Endodermal cell (in vitro differentiated cells): Measurements from ENCODE around the gene LNPEP. TPM values are rescaled to one million over a fixed set of nuclear protein-coding genes. Genes with fewer than 3 reads are reported as not detected.

Source experiments
- DNase-seq: peaks from one replicate; pipeline ENCODE4 v3.0.0-alpha.2; 2017
- H3K27ac ChIP-seq: 2 replicates; pipeline ENCODE4 v1.5.1; 2013; ENCODE audit warnings: mild to moderate bottlenecking, low read depth, low read length, moderate library complexity
- H3K27me3 ChIP-seq: 2 replicates; pipeline ENCODE4 v1.6.1; 2013; ENCODE audit warnings: mild to moderate bottlenecking, low read length, moderate library complexity; ENCODE audit not compliant: insufficient read depth, control insufficient read depth, poor library complexity, severe bottlenecking
- H3K36me3 ChIP-seq: 2 replicates; pipeline ENCODE4 v1.7.0; 2013; ENCODE audit warnings: mild to moderate bottlenecking, low read length, moderate library complexity; ENCODE audit not compliant: control insufficient read depth, insufficient read depth
- H3K4me1 ChIP-seq: one replicate; pipeline ENCODE4 v1.7.0; 2013; ENCODE audit warnings: low read length; ENCODE audit not compliant: control insufficient read depth, insufficient read depth
- H3K4me3 ChIP-seq: 2 replicates; pipeline ENCODE4 v1.5.1; 2013; ENCODE audit warnings: mild to moderate bottlenecking, low read length, moderate library complexity
- H3K9ac ChIP-seq: 2 replicates; pipeline ENCODE4 v1.6.1; 2013; ENCODE audit warnings: mild to moderate bottlenecking, low read length, moderate library complexity; ENCODE audit not compliant: poor library complexity, severe bottlenecking; ENCODE audit errors: extremely low read depth
- H3K9me3 ChIP-seq: 2 replicates; pipeline ENCODE4 v1.6.1; 2013; ENCODE audit warnings: mild to moderate bottlenecking, low read length, moderate library complexity; ENCODE audit not compliant: control insufficient read depth
- H3K27ac Mint-ChIP-seq: 2 replicates; pipeline ENCODE4 v1.8.0; 2020; ENCODE audit warnings: mixed read lengths
- H3K27me3 Mint-ChIP-seq: 2 replicates; pipeline ENCODE4 v1.8.0; 2021; ENCODE audit warnings: mild to moderate bottlenecking, mixed read lengths; ENCODE audit not compliant: insufficient read depth
- H3K36me3 Mint-ChIP-seq: 2 replicates; pipeline ENCODE4 v1.8.0; 2020; ENCODE audit warnings: low read depth, mixed read lengths
- H3K4me1 Mint-ChIP-seq: 2 replicates; pipeline ENCODE4 v1.8.0; 2020; ENCODE audit warnings: mixed read lengths
- H3K4me3 Mint-ChIP-seq: 2 replicates; pipeline ENCODE4 v1.8.0; 2020; ENCODE audit warnings: mild to moderate bottlenecking, moderate library complexity, mixed read lengths
- H3K9me3 Mint-ChIP-seq: 2 replicates; pipeline ENCODE4 v1.8.0; 2020; ENCODE audit warnings: mild to moderate bottlenecking, mixed read lengths
- CTCF ChIP-seq: fragments of 200-600 bp; sonication (generic); conservative IDR thresholded peaks from 2 replicates; pipeline ENCODE4 v1.5.0; 2021; ENCODE audit warnings: antibody characterized with exemption, mild to moderate bottlenecking
- WGBS, 2 experiments: methylation state at CpG; one replicate each; pipeline versions ENCODE4 v1.1.5 to v1.1.7; 2013; ENCODE audit warnings: missing lambda C conversion rate in 2 of 2, mixed read lengths in 1 of 2; ENCODE audit not compliant: insufficient coverage in 1 of 2, insufficient read length in 1 of 2; 5-methylcytosine and 5-hydroxymethylcytosine counted together
- total RNA-seq, 2 donors: library from RNA; stranded (reverse); fragmentation: NEBNext Ultra II Directional in 1 of 2; extraction: Animal tissue kit (Norgen Biotek cat#: 25700) in 1 of 2; gene quantifications; 2 replicates in 1 of 2; 3 replicates in 1 of 2; pipeline ENCODE4 v1.2.1, GENCODE V29; 2021

Gene LNPEP
- total RNA-seq, 2 donors from 2014 or later, result 11.2 to 12.3 TPM

- DNase-seq, result no peak
- Mint-ChIP-seq H3K27ac (no peak overlapping the region), H3K4me1 (peaks cover 11% of the 10 kb centered on the region), H3K36me3 (no peaks in the 10 kb centered on the region), H3K27me3 (no peaks in the 10 kb centered on the region), H3K9me3 (peaks cover 4% of the 10 kb centered on the region), H3K4me3 (no peak overlapping the region)
- Histone ChIP-seq H3K4me3 (no peak overlapping the region), H3K9ac (no peak overlapping the region), H3K27ac (no peak overlapping the region), H3K4me1 (peaks cover 6% of the 10 kb centered on the region), H3K27me3 (no peaks in the 10 kb centered on the region), H3K9me3 (no peaks in the 10 kb centered on the region), H3K36me3 (no peaks in the 10 kb centered on the region)
- no peak for TF ChIP-seq CTCF
- 89 to 100% methylated on average over 1 to 2 of the region's 3 CpGs for WGBS, 2 experiments
Observed at GRCh38 chr5:96920744-96921355, 15.0 kb upstream of the LNPEP start.

DNA sequence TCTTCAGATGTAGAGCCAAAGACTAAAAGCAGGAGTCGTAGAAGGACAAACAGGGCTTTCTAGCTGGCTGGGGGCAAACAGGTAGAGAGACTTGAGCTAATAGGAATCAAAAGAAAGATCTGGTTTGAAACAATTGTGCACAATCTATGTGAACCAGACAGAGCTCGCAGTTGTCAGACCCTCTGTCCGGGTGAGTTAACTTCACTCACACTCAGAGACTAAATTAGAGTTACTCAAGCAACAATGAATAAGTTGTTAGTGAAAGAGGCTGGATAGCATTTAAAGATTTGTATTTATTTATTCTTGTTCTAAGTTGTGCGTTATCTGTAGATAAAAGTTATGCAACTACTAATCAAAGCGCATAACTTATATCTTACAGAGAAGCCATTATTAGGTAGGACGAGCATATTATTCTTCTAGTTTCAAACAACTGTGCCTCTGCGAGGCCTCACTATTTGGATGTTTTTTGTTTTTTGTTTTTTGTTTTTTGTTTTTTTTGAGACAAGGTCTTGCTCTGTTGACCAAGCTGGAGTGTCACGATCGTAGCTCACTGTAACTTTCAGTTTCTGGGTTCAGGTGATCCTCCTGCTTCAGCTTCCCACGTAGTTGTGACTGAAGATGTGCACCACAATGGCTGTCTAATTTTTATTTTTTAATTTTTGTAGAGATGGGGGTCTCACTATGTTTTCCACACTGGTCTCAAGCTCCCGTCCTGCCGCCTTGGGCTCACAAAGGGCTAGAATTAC is 13.2 kb upstream of the LNPEP start:
- Mint-ChIP-seq H3K36me3 (no peaks in the 10 kb centered on the region), H3K4me3 (no peak overlapping the region), H3K4me1 (peaks cover 11% of the 10 kb centered on the region), H3K27me3 (no peaks in the 10 kb centered on the region), H3K9me3 (no peaks in the 10 kb centered on the region), H3K27ac (no peak overlapping the region)
- Histone ChIP-seq H3K36me3 (no peaks in the 10 kb centered on the region), H3K27ac (no peak overlapping the region), H3K9ac (no peak overlapping the region), H3K4me1 (peaks cover 6% of the 10 kb centered on the region), H3K27me3 (no peaks in the 10 kb centered on the region), H3K9me3 (no peaks in the 10 kb centered on the region), H3K4me3 (no peak overlapping the region)
- no peak for DNase-seq
- no peak for TF ChIP-seq CTCF
- WGBS, 2 experiments, result 82 to 96% methylated on average over 7 to 12 of the region's 12 CpGs

DNA sequence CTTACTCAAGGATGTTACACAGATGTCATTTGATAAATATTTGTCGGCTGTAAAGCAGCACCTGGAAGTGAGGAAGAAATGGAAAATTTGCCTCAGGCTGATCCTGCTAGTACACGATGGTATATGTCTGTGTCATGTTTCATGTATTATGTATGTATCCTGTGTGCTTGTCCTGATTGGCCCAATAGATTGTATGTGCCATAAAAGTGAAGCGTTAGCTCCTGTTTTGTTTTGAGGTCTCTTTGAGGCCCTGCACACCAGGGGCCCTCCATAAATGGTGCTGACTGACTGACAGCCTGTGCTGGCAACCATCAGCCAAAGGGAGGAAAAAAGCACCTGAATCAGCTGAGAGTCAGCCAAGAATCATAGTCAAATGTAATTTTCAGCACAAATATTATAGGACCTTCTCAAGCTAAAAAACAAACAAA is 11.8 kb upstream of the LNPEP start:
- Histone ChIP-seq H3K36me3 (no peaks in the 10 kb centered on the region), H3K4me1 (peaks cover 6% of the 10 kb centered on the region), H3K27me3 (no peaks in the 10 kb centered on the region), H3K9ac (no peak overlapping the region), H3K27ac (no peak overlapping the region), H3K4me3 (no peak overlapping the region), H3K9me3 (no peaks in the 10 kb centered on the region)
- no peaks in the 10 kb centered on the region for H3K9me3 Mint-ChIP-seq
- no peak for DNase-seq
- no peaks in the 10 kb centered on the region for H3K36me3 Mint-ChIP-seq
- TF ChIP-seq CTCF, result no peak
- peaks cover 11% of the 10 kb centered on the region for H3K4me1 Mint-ChIP-seq
- no peaks in the 10 kb centered on the region for H3K27me3 Mint-ChIP-seq
- H3K4me3 Mint-ChIP-seq, result no peak overlapping the region
- no peak overlapping the region for H3K27ac Mint-ChIP-seq
- 60 to 78% methylated on average over 2 to 3 of the region's 3 CpGs for WGBS, 2 experiments
